Measurements from ENCODE around the gene ACSF2.

ACSF2 gene

GRCh38 chr17:50460831-50461526 is 35.0 kb downstream of the ACSF2 start:
- FAIRE-seq (no peak), DNase-seq (ENCODE audit: insufficient read length) (no peak)
- TF ChIP-seq POLR2AphosphoS5 (IDR thresholded peaks at IDR 0.05; ENCODE audit: low read depth, low read length) (no peak), TAF1 (IDR thresholded peaks at IDR 0.05; ENCODE audit: borderline replicate concordance, low read depth, low read length) (no peak), POLR2A (IDR thresholded peaks at IDR 0.05; ENCODE audit: low read depth, low read length) (no peak)

- DNase-seq (ENCODE audit: insufficient read length): no peak
- TF ChIP-seq TAF1 (IDR thresholded peaks at IDR 0.05; ENCODE audit: borderline replicate concordance, low read depth, low read length): no peak
- no peak for TF ChIP-seq POLR2A (IDR thresholded peaks at IDR 0.05; ENCODE audit: low read depth, low read length)
- no peak for TF ChIP-seq POLR2AphosphoS5 (IDR thresholded peaks at IDR 0.05; ENCODE audit: low read depth, low read length)
- FAIRE-seq: no peak
These were observed 35.6 kb downstream of the ACSF2 start for GRCh38 chr17:50461550-50462132.

- TF ChIP-seq TAF1 (IDR thresholded peaks at IDR 0.05; ENCODE audit: borderline replicate concordance, low read depth, low read length): no peak
- TF ChIP-seq POLR2AphosphoS5 (IDR thresholded peaks at IDR 0.05; ENCODE audit: low read depth, low read length): no peak
- TF ChIP-seq POLR2A (IDR thresholded peaks at IDR 0.05; ENCODE audit: low read depth, low read length): no peak
- no peak for FAIRE-seq
- no peak for DNase-seq (ENCODE audit: insufficient read length)
These were observed 36.4 kb downstream of the ACSF2 start for GRCh38 chr17:50462446-50462845.

GRCh38 chr17:50464121-50464520 is 38.1 kb downstream of the ACSF2 start:
- no peak for FAIRE-seq
- TF ChIP-seq POLR2A (IDR thresholded peaks at IDR 0.05; ENCODE audit: low read depth, low read length) (no peak), POLR2AphosphoS5 (IDR thresholded peaks at IDR 0.05; ENCODE audit: low read depth, low read length) (no peak), TAF1 (IDR thresholded peaks at IDR 0.05; ENCODE audit: borderline replicate concordance, low read depth, low read length) (no peak)

GRCh38 chr17:50464736-50465135 is 38.7 kb downstream of the ACSF2 start:
- no peak for TF ChIP-seq TAF1 (IDR thresholded peaks at IDR 0.05; ENCODE audit: borderline replicate concordance, low read depth, low read length)
- TF ChIP-seq POLR2A (IDR thresholded peaks at IDR 0.05; ENCODE audit: low read depth, low read length): no peak
- no peak for TF ChIP-seq POLR2AphosphoS5 (IDR thresholded peaks at IDR 0.05; ENCODE audit: low read depth, low read length)
- DNase-seq (ENCODE audit: insufficient read length): no peak
- FAIRE-seq: no peak

More at GRCh38 chr17:50464121-50464520, 38.1 kb downstream of the ACSF2 start:
- no peak for DNase-seq (ENCODE audit: insufficient read length)

- FAIRE-seq: no peak
- no peak for DNase-seq (ENCODE audit: insufficient read length)
These were observed 39.2 kb downstream of the ACSF2 start for GRCh38 chr17:50465171-50465570.

GRCh38 chr17:50465635-50466034 is 39.6 kb downstream of the ACSF2 start:
- DNase-seq (ENCODE audit: insufficient read length): no peak
- TF ChIP-seq TAF1 (IDR thresholded peaks at IDR 0.05; ENCODE audit: borderline replicate concordance, low read depth, low read length) (no peak), POLR2AphosphoS5 (IDR thresholded peaks at IDR 0.05; ENCODE audit: low read depth, low read length) (no peak), POLR2A (IDR thresholded peaks at IDR 0.05; ENCODE audit: low read depth, low read length) (no peak)

More at GRCh38 chr17:50465171-50465570, 39.2 kb downstream of the ACSF2 start:
- no peak for TF ChIP-seq POLR2AphosphoS5 (IDR thresholded peaks at IDR 0.05; ENCODE audit: low read depth, low read length)
- TF ChIP-seq POLR2A (IDR thresholded peaks at IDR 0.05; ENCODE audit: low read depth, low read length): no peak
- no peak for TF ChIP-seq TAF1 (IDR thresholded peaks at IDR 0.05; ENCODE audit: borderline replicate concordance, low read depth, low read length)

GRCh38 chr17:50466371-50467113 is 40.5 kb downstream of the ACSF2 start:
- no peak for DNase-seq (ENCODE audit: insufficient read length)
- TF ChIP-seq TAF1 (IDR thresholded peaks at IDR 0.05; ENCODE audit: borderline replicate concordance, low read depth, low read length): no peak
- no peak for TF ChIP-seq POLR2A (IDR thresholded peaks at IDR 0.05; ENCODE audit: low read depth, low read length)
- TF ChIP-seq POLR2AphosphoS5 (IDR thresholded peaks at IDR 0.05; ENCODE audit: low read depth, low read length): no peak
- FAIRE-seq: no peak

More at GRCh38 chr17:50465635-50466034, 39.6 kb downstream of the ACSF2 start:
- no peak for FAIRE-seq

GRCh38 chr17:50467114-50467854 is 41.3 kb downstream of the ACSF2 start:
- DNase-seq (ENCODE audit: insufficient read length) (no peak), FAIRE-seq (no peak)
- TF ChIP-seq POLR2A (IDR thresholded peaks at IDR 0.05; ENCODE audit: low read depth, low read length) (no peak), TAF1 (IDR thresholded peaks at IDR 0.05; ENCODE audit: borderline replicate concordance, low read depth, low read length) (no peak), POLR2AphosphoS5 (IDR thresholded peaks at IDR 0.05; ENCODE audit: low read depth, low read length) (no peak)

- DNase-seq (ENCODE audit: insufficient read length) (no peak), FAIRE-seq (no peak)
- TF ChIP-seq POLR2A (IDR thresholded peaks at IDR 0.05; ENCODE audit: low read depth, low read length) (no peak), TAF1 (IDR thresholded peaks at IDR 0.05; ENCODE audit: borderline replicate concordance, low read depth, low read length) (no peak), POLR2AphosphoS5 (IDR thresholded peaks at IDR 0.05; ENCODE audit: low read depth, low read length) (no peak)
These were observed 41.9 kb downstream of the ACSF2 start for GRCh38 chr17:50467855-50468303.

All from GM12892 (cell line).